HG02623 (cell line): ENCODE measurements around the gene AMBRA1.

Experiments used
- ATAC-seq: cut with Tn5 transposase; IDR thresholded peaks from one replicate; pipeline ENCODE4 v1.9.1; 2021; ENCODE audit warnings: moderate library complexity; ENCODE audit not compliant: unreplicated experiment

AMBRA1 gene

DNA sequence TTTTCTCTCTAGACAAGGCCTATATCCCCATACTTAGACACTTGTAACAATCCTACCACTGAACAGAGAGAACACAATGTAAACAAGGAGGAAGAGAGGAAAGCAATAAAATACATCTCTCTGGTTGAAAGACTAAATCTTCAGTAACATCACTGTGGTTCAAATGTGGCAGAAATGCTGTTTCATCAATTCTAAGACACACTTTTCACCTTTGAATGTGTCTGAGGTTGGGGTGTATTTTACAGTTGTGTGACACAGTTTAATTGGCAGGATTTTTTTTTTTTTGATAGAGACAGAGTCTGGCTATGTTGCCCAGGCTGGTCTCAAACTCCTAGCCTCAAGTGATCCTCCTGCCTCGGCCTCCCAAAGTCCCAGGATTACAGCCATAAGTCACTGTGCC, 79.5 kb downstream of the AMBRA1 start:
- no peak for ATAC-seq

DNA sequence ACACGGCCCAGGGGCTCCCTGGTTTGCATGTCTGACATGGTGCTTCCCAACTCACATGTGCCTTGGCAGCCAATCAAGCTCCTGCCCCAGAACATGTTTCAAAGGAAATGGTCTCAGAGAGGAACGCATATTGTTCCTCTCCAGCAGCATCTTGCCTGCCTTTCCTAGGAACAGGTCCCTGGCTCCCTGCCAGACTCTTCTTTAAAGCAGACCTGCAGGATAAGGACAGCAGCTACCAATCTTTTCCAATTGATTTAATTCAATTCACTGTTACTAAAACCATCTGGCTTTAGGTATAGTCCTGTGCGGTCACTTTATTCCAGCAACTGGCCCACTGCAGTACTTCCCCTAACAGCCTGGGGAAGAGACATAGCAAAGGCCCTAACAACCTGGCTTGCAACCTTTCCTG, 79.9 kb downstream of the AMBRA1 start:
- no peak for ATAC-seq

- no peak for ATAC-seq
These were observed 81.5 kb downstream of the AMBRA1 start for GRCh38 chr11:46512261-46512881.

GRCh38 chr11:46511342-46511741, 82.5 kb downstream of the AMBRA1 start:
- no peak for ATAC-seq

DNA sequence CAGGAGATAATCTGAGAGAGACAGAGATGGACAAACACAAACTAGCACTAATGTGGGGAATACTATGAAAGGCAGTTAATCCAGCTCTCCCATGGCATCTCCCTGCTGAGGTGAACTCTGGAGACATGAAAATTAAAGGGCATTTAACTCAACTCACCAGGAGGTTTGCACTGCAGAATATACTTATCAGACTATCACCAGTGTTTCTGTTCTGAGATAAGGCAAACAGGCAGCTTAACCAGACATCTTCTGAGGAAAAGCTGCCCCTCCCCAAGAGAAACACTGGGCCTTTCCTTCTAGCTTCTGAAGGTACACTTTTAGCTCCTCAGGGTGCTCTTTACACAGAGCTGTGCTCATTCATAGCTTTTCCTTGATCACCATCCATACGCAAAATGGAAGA, 85.5 kb downstream of the AMBRA1 start:
- ATAC-seq = no peak

- no peak for ATAC-seq
These were observed 87.4 kb downstream of the AMBRA1 start for GRCh38 chr11:46506483-46506791.

DNA sequence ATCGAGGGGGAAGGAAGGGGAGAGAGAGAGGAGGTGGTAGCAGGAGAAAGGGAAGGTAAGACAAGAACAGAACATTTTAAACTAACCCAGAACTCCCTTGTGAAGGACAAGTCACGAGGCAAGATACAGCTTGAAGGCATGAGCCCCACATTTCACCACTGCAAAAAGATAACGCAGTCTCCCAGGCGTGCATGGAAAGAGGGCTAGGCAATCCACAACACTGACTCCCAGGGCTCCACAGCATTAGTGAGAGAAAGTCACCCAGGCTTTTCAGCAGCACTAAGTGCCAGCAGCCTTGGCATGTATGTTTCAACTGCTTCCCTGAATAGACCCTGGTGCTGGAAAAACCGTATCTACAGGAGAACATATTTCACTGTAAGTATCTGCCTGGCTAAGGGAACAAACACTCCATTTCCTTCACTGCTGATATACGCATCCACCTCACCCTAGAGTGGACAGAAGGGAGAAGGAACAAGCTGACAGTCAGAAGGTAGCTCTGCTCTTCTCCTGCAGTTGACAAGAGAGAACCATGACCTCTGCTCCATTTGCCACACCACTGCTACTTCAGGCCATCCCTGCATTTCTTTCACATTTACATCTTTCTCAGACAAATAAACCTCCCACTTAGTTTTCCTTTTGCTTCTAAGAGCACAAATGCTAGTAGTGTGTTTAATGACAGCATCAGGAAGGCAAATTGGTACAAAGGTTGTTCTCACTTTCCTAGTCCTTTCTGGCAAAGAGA, 87.9 kb downstream of the AMBRA1 start:
- no peak for ATAC-seq

GRCh38 chr11:46504817-46505613, 88.8 kb downstream of the AMBRA1 start:
- no peak for ATAC-seq

DNA sequence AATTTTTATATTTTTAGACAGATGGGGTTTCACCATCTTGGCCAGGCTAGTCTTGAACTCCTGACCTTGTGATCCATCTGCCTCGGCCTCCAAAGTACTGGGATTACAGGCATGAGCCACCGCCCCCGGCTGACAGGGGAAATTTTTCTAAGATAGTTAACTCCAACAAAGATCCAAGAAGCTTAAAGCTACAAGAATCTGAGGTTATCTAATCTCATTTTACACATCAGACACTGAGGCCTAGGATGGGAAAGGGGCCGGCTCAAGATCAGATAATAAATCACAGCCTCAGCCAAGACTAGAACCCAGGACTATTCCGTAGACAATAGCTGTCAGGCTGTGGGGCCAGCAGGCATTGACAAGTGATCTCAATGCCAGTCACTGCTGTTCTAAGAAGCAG, 94.0 kb downstream of the AMBRA1 start:
- ATAC-seq = no peak

DNA sequence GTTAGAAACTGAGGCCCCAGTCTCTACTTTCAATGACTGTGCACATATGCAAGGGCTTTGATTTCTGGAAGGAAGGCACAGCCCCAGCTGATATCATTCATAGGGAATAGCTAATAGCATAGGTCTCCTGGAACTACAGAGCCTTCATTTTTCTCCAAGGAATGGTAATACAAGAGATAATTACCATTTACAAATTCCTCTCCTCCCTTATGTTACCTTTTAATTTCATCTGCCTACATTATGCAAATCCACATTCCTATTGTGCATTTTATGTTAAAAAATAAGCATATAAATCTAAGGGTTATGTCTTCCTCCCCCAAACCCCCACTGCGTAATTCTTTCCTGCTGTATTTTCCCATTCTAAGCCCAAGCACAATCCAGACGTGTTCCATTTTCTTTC, 94.9 kb downstream of the AMBRA1 start:
- ATAC-seq = no peak

GRCh38 chr11:46498179-46498578, 95.6 kb downstream of the AMBRA1 start:
- no peak for ATAC-seq

DNA sequence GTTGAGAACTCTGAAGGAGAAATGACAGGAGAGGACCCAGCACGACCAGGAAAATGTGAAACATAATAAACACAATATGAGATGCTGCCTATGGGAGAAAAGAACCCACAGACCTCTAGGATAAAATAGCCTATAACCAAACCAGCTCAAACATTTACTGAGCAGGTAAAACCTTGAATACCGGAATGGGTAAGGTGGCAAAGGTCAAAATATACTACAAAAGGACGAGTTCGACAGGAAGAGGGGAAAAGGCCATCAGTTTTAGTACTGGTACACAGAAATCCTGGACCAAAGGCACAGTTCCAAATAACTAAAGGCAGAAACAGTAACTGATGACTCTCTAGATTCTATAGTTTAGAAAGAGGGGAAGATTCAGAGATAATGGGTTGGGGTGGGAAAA, 96.3 kb downstream of the AMBRA1 start:
- ATAC-seq = no peak

DNA sequence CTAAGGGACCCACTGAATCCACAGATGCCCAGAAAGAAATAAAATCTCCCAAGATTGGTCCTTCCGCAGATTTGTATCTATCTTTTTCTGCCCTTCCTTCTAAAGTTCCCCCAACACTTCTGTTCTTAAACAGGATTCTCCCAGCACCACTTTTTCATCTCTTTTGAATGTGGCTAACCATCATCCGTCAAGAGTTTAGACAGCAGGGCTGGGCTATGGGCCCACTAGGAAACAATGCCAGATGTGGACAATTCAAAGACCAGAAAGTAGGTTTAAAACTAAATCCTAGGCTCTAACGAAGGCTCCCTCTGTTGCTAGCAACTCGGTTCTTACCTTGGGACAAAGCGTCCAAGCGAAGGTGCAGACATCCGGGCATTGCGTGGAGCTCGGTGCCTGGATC, 100.0 kb downstream of the AMBRA1 start:
- no peak for ATAC-seq

DNA sequence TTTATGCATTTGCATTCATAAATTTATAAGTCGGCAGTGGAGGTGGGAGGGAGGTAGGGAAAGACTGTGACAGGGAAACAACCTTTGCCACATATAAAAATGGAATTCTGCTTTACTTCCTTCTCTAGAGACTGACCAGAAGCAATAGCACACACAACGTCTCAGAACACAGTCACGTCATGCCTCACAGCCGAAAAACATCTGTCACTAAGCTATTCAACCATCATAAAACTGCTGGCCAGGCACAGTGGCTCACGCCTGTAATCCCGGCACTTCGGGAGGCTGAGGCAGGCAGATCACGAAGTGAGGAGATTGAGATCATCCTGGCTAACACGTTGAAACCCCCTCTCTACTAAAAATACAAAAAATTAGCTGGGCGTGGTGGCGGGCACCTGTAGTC, 101.3 kb downstream of the AMBRA1 start:
- ATAC-seq = no peak

DNA sequence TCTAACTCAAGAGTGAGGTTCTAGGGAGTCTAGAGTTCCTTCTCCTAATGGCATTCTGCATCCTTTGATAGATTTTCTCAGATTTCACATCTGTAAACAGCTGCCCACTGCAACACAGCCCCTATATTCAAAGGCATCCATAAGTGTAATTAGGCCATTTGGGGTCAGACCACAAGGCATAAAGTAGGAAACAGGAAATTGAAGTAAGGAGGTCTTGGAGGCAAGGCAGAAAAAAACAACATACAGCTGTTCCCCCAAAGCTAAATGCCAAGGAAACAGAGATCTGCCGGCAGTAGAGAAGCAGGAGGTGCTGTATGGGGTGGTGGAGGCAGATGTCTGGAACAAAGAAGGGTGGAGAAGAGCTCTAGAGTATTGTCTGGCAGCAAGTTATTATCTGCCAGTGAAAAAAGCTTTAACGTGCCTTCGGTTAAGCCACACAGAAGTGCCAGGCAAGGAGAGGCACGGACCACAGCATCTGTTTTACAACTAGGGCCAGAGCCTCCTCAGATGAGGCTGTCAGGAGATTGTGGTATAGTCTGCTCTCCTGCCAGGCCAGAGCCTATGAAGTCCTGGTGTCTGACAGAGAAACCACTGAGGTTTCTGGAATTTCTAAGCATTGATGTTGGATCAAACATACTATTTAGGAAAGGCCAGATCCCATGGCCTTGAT, 102.0 kb downstream of the AMBRA1 start:
- ATAC-seq = no peak

DNA sequence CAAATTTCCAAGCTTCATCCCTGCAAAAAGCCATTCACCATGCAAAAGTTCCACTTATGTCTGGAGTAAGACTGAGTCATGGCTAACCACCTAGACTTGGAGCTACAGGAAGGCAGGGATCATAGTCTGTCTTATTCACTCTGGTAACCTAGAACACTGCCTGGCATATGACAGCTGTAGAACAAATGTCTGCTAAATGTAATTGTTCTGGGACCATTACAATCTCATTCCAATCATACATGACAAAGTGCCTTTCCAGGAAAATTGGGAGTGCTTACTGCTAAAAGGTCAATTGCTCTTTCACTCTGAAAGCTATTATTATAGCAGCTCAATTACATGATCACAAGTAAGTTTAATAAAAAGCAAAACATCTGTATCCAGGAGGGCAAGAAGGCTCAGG, 103.2 kb downstream of the AMBRA1 start:
- ATAC-seq = no peak

- ATAC-seq = no peak
These were observed 103.9 kb downstream of the AMBRA1 start for GRCh38 chr11:46489656-46490560.

DNA sequence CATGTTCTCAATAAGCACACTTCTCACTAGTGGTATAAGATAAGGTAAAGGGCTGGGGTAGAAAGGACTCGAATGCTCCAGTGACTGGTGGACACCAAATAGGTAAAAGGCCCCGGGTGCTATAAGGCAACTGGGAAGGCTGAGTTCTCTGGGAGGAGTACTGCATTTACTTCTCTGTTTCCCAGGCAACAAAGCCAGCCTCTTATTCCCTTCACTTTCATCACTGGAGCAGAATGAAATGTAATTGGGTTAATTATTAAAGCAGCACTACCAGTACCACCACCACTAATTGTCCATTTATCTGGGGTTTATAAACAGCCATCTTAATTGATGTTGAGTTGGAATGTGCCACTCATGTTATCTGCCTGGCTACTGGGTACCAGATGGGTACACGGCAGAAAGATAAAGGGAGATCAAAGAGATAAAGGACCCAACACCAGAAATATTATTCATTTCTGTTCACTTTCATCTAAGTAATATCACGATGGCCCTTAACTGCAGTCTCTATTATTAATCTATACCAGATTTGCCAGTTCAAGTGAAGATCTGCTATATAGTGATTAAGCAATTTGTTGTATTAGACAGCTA, 107.9 kb downstream of the AMBRA1 start:
- ATAC-seq = no peak

- no peak for ATAC-seq
These were observed 109.7 kb downstream of the AMBRA1 start for GRCh38 chr11:46484101-46484500.

DNA sequence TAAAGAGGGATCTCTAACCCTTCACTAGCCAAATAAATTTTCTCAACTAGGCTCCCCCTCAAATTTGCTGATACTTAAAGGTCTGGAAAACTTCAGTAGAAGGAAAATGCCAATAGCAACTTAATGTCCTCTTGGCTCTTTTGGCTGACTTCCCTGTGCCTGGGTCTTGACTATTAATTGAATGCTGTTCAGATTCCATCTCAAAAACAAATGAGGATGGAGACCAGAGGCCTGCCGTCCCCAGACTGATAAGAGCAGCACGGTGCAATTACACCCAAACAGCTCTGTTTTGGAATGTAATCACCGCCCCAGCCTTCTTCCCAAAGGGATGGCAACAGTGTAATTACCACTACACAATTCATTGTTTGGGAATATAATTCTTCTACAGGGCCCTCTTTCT, 112.9 kb downstream of the AMBRA1 start:
- ATAC-seq = no peak
